ENCODE data around the gene TRPT1.

The TRPT1 gene

DNA sequence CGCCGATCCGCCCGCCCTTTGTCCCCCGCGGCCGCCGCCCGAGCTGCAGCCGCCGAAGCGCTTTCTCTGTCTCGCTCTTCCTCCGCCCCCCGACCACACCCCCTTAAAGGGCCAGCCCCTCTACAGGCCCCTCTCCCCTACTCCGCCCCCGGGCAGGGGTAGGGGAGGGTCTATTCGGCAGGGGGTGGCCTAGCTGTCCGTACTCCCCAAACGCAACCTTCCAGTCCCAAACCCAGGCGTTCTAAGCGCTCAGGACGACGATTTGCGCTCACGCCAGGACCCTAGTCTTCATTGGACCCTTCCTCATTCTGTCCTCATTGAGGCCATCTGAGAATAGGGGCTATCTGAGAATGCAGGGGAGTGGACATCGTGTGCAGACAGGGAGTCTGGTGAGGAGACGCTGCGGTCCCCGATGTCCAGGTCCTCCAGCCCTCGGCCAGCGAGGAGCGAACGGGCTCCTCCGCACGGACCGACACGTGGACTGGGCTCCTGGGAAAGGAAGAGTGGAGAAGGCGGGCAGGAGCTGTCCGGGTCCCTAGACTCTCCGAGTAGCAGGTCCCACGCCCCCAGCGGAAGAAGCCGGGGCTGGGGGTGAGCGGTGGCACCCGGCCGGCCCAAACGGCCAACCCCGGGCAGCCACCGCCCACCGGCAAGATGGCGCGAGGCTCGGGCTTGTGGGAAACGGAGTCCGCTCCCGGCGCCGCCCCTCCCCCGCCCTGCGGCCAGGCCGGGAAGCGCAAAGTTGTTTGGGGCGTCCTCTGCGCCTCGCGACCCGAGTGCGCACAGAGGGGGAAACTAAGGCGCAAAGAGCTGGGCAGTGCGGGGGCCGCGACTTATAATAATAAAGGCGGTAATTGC is 21.1 kb upstream of the TRPT1 start, which contains the start of gene PPP1R14B (continued):
- TF ChIP-seq, protein P1, sequence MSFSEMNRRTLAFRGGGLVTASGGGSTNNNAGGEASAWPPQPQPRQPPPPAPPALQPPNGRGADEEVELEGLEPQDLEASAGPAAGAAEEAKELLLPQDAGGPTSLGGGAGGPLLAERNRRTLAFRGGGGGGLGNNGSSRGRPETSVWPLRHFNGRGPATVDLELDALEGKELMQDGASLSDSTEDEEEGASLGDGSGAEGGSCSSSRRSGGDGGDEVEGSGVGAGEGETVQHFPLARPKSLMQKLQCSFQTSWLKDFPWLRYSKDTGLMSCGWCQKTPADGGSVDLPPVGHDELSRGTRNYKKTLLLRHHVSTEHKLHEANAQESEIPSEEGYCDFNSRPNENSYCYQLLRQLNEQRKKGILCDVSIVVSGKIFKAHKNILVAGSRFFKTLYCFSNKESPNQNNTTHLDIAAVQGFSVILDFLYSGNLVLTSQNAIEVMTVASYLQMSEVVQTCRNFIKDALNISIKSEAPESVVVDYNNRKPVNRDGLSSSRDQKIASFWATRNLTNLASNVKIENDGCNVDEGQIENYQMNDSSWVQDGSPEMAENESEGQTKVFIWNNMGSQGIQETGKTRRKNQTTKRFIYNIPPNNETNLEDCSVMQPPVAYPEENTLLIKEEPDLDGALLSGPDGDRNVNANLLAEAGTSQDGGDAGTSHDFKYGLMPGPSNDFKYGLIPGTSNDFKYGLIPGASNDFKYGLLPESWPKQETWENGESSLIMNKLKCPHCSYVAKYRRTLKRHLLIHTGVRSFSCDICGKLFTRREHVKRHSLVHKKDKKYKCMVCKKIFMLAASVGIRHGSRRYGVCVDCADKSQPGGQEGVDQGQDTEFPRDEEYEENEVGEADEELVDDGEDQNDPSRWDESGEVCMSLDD (tag by site-specific recombination; IDR thresholded peaks at IDR 0.05): peak; percentile 64
- TF ChIP-seq ZNF133 (tag by site-specific recombination; IDR thresholded peaks at IDR 0.05) (no peak), GLIS1 (tag by site-specific recombination; IDR thresholded peaks at IDR 0.05) (peak; percentile 47; the same call in 1 of the 2 replicates), ZBTB8A (tag by site-specific recombination; IDR thresholded peaks at IDR 0.05) (peak; percentile 77), SP3 (tag by site-specific recombination; IDR thresholded peaks at IDR 0.05) (peak; percentile 81), YY2 (tag by site-specific recombination; IDR thresholded peaks at IDR 0.05) (0 out of 2 replicates have a peak, but pooled peaks have one; percentile 34), ZNF335 (tag by site-specific recombination; conservative IDR thresholded peaks at IDR 0.05) (peak; percentile 91), ZNF10 (tag by site-specific recombination; IDR thresholded peaks at IDR 0.05) (peak; percentile 19; the same call in 1 of the 2 replicates), ZSCAN30 (tag by site-specific recombination; IDR thresholded peaks at IDR 0.05) (0 out of 2 replicates have a peak, but pooled peaks have one; percentile 48), BCL11B (tag by site-specific recombination; IDR thresholded peaks at IDR 0.05; ENCODE audit: low read depth) (peak; percentile 13; the same call in 1 of the 2 replicates), ZNF561 (tag by site-specific recombination; IDR thresholded peaks at IDR 0.05; ENCODE audit: borderline replicate concordance) (0 out of 2 replicates have a peak, but pooled peaks have one; percentile 55), SP7 (tag by site-specific recombination; IDR thresholded peaks at IDR 0.05) (0 out of 2 replicates have a peak, but pooled peaks have one; percentile 15), ZIC2 (tag by site-specific recombination; IDR thresholded peaks at IDR 0.05) (peak; percentile 6; the same call in 1 of the 2 replicates), ZXDB (tag by site-specific recombination; IDR thresholded peaks at IDR 0.05) (peak; percentile 63; the same call in 1 of the 2 replicates), KLF1 (tag by site-specific recombination; IDR thresholded peaks at IDR 0.05) (peak; percentile 57; the same call in 1 of the 2 replicates), ZNF174 (tag by site-specific recombination; IDR thresholded peaks at IDR 0.05) (no peak), ZBTB20 (tag by site-specific recombination; IDR thresholded peaks at IDR 0.05) (peak; percentile 77), ZBTB48 (tag by site-specific recombination; IDR thresholded peaks at IDR 0.05) (peak; percentile 93)
- TF ChIP-seq, protein P2, sequence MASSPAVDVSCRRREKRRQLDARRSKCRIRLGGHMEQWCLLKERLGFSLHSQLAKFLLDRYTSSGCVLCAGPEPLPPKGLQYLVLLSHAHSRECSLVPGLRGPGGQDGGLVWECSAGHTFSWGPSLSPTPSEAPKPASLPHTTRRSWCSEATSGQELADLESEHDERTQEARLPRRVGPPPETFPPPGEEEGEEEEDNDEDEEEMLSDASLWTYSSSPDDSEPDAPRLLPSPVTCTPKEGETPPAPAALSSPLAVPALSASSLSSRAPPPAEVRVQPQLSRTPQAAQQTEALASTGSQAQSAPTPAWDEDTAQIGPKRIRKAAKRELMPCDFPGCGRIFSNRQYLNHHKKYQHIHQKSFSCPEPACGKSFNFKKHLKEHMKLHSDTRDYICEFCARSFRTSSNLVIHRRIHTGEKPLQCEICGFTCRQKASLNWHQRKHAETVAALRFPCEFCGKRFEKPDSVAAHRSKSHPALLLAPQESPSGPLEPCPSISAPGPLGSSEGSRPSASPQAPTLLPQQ (tag by site-specific recombination; IDR thresholded peaks at IDR 0.05): peak; percentile 33
- TF ChIP-seq, protein P3, sequence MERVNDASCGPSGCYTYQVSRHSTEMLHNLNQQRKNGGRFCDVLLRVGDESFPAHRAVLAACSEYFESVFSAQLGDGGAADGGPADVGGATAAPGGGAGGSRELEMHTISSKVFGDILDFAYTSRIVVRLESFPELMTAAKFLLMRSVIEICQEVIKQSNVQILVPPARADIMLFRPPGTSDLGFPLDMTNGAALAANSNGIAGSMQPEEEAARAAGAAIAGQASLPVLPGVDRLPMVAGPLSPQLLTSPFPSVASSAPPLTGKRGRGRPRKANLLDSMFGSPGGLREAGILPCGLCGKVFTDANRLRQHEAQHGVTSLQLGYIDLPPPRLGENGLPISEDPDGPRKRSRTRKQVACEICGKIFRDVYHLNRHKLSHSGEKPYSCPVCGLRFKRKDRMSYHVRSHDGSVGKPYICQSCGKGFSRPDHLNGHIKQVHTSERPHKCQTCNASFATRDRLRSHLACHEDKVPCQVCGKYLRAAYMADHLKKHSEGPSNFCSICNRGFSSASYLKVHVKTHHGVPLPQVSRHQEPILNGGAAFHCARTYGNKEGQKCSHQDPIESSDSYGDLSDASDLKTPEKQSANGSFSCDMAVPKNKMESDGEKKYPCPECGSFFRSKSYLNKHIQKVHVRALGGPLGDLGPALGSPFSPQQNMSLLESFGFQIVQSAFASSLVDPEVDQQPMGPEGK (tag by site-specific recombination; IDR thresholded peaks at IDR 0.05): peak; percentile 88
- TF ChIP-seq, protein P4, sequence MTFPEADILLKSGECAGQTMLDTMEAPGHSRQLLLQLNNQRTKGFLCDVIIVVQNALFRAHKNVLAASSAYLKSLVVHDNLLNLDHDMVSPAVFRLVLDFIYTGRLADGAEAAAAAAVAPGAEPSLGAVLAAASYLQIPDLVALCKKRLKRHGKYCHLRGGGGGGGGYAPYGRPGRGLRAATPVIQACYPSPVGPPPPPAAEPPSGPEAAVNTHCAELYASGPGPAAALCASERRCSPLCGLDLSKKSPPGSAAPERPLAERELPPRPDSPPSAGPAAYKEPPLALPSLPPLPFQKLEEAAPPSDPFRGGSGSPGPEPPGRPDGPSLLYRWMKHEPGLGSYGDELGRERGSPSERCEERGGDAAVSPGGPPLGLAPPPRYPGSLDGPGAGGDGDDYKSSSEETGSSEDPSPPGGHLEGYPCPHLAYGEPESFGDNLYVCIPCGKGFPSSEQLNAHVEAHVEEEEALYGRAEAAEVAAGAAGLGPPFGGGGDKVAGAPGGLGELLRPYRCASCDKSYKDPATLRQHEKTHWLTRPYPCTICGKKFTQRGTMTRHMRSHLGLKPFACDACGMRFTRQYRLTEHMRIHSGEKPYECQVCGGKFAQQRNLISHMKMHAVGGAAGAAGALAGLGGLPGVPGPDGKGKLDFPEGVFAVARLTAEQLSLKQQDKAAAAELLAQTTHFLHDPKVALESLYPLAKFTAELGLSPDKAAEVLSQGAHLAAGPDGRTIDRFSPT (tag by site-specific recombination; IDR thresholded peaks at IDR 0.05): 0 out of 2 replicates have a peak, but pooled peaks have one; percentile 24
- TF ChIP-seq, protein P5, sequence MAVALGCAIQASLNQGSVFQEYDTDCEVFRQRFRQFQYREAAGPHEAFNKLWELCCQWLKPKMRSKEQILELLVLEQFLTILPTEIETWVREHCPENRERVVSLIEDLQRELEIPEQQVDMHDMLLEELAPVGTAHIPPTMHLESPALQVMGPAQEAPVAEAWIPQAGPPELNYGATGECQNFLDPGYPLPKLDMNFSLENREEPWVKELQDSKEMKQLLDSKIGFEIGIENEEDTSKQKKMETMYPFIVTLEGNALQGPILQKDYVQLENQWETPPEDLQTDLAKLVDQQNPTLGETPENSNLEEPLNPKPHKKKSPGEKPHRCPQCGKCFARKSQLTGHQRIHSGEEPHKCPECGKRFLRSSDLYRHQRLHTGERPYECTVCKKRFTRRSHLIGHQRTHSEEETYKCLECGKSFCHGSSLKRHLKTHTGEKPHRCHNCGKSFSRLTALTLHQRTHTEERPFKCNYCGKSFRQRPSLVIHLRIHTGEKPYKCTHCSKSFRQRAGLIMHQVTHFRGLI (tag by site-specific recombination; IDR thresholded peaks at IDR 0.05): peak; percentile 53; the same call in 1 of the 2 replicates
- TF ChIP-seq, protein P6, sequence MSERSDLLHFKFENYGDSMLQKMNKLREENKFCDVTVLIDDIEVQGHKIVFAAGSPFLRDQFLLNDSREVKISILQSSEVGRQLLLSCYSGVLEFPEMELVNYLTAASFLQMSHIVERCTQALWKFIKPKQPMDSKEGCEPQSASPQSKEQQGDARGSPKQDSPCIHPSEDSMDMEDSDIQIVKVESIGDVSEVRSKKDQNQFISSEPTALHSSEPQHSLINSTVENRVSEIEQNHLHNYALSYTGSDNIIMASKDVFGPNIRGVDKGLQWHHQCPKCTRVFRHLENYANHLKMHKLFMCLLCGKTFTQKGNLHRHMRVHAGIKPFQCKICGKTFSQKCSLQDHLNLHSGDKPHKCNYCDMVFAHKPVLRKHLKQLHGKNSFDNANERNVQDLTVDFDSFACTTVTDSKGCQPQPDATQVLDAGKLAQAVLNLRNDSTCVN (tag by site-specific recombination; optimal IDR thresholded peaks at IDR 0.05): peak; percentile 63
- TF ChIP-seq, protein P7, sequence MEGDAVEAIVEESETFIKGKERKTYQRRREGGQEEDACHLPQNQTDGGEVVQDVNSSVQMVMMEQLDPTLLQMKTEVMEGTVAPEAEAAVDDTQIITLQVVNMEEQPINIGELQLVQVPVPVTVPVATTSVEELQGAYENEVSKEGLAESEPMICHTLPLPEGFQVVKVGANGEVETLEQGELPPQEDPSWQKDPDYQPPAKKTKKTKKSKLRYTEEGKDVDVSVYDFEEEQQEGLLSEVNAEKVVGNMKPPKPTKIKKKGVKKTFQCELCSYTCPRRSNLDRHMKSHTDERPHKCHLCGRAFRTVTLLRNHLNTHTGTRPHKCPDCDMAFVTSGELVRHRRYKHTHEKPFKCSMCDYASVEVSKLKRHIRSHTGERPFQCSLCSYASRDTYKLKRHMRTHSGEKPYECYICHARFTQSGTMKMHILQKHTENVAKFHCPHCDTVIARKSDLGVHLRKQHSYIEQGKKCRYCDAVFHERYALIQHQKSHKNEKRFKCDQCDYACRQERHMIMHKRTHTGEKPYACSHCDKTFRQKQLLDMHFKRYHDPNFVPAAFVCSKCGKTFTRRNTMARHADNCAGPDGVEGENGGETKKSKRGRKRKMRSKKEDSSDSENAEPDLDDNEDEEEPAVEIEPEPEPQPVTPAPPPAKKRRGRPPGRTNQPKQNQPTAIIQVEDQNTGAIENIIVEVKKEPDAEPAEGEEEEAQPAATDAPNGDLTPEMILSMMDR (tag by site-specific recombination; IDR thresholded peaks at IDR 0.05): peak; percentile 50

Measured in HEK293 (cell line).